HepG2 (cell line): ENCODE measurements around the gene OR4E1. TPM values are rescaled to one million over a fixed set of nuclear protein-coding genes. Genes with fewer than 3 reads are reported as not detected.

Experiments used
- ATAC-seq: fragments of 200-7000 bp; cut with Tn5 transposase; 3 replicates; pipeline ENCODE4 v1.9.1; 2020; ENCODE audit warnings: mild to moderate bottlenecking, moderate library complexity
- BruUV-seq: library from RNA; stranded (reverse); fragments of 400-500 nt; replicated peaks from 2 replicates; lab custom pipeline; 2021; lab: Mats Ljungman, UMichigan
- CTCF ChIA-PET: fragments of 300-600 bp; formaldehyde crosslinking; extraction: SDS; loops from one replicate; lab custom pipeline; 2021; ENCODE audit warnings: low total read pairs, inconsistent platforms, low intra/inter-chr PET ratio; lab: Yijun Ruan, JAX
- POLR2A ChIA-PET: fragments of 350-600 bp; sonication (Branson Sonifier 250); formaldehyde crosslinking; loops from one replicate; lab custom pipeline; 2020; ENCODE audit warnings: antibody characterized with exemption, inconsistent platforms; lab: Yijun Ruan, JAX
- DNase-seq: peaks from one replicate; pipeline ENCODE4 v3.0.0-alpha.2; 2015; ENCODE audit warnings: low spot score
- FAIRE-seq: peaks from 3 replicates; lab custom pipeline; 2011; peaks lifted over from hg19 to GRCh38; lab: Jason Lieb, UNC
- H2AFZ ChIP-seq: one replicate; pipeline ENCODE4 v1.6.1; 2011; ENCODE audit warnings: low read length, inconsistent platforms
- H3K27ac ChIP-seq: fragments of 300-600 bp; 3 replicates; pipeline ENCODE4 v1.8.0; 2011; ENCODE audit warnings: mixed run types, mild to moderate bottlenecking, mixed read lengths, low read length, inconsistent platforms; ENCODE audit not compliant: insufficient read depth; ENCODE audit errors: extremely low read length
- H3K27me3 ChIP-seq, 2 experiments: fragments of 200-600 bp in 1 of 2; 2 replicates in 1 of 2; 3 replicates in 1 of 2; pipeline versions ENCODE4 v1.6.0 to v1.8.0; 2011; ENCODE audit warnings: low read length in 2 of 2, mild to moderate bottlenecking in 2 of 2, moderate library complexity in 2 of 2, inconsistent platforms in 1 of 2; ENCODE audit not compliant: insufficient read depth in 2 of 2, control insufficient read depth in 1 of 2
- H3K36me3 ChIP-seq, 2 experiments: fragments of 200-600 bp in 1 of 2; replicated peaks in 1 of 2; 2 replicates in 1 of 2; 3 replicates in 1 of 2; pipeline versions ENCODE4 v1.5.1 to v1.8.0; 2011; ENCODE audit warnings: low read length in 2 of 2, inconsistent platforms in 1 of 2; ENCODE audit not compliant: insufficient read depth in 2 of 2, control insufficient read depth in 1 of 2
- H3K4me1 ChIP-seq: 2 replicates; pipeline ENCODE4 v1.5.1; 2012; ENCODE audit warnings: low read length, inconsistent platforms; ENCODE audit not compliant: insufficient read depth
- H3K4me2 ChIP-seq: 2 replicates; pipeline ENCODE4 v1.6.0; 2011; ENCODE audit warnings: low read depth, low read length, inconsistent platforms
- H3K4me3 ChIP-seq, 3 experiments: fragments of 200-600 bp in 1 of 3; sonication (generic), shearing (Covaris generic) in 1 of 3; replicated peaks in 1 of 3; 2 replicates each; pipeline ENCODE4 v1.5.1; 2011 to 2016; ENCODE audit warnings: low read length in 3 of 3, inconsistent platforms in 2 of 3, low read depth in 2 of 3, mild to moderate bottlenecking in 2 of 3, control low read depth in 1 of 3, mixed read lengths in 1 of 3; ENCODE audit not compliant: insufficient read depth in 1 of 3
- H3K79me2 ChIP-seq: one replicate; pipeline ENCODE4 v1.6.1; 2011; ENCODE audit warnings: low read length, inconsistent platforms; ENCODE audit not compliant: insufficient read depth
- H3K9ac ChIP-seq: 2 replicates; pipeline ENCODE4 v1.6.0; 2011; ENCODE audit warnings: mild to moderate bottlenecking, low read depth, low read length, inconsistent platforms; ENCODE audit not compliant: insufficient read depth
- H3K9me3 ChIP-seq: 2 replicates; pipeline ENCODE4 v1.5.1; 2012; ENCODE audit warnings: mild to moderate bottlenecking, low read length
- H4K20me1 ChIP-seq: 2 replicates; pipeline ENCODE4 v1.6.0; 2011; ENCODE audit warnings: inconsistent platforms, mild to moderate bottlenecking, low read length, moderate library complexity; ENCODE audit not compliant: insufficient read depth
- EED ChIP-seq: sonication (generic); formaldehyde crosslinking; IDR thresholded peaks from 2 replicates; pipeline ENCODE4 v1.5.0; 2020; ENCODE audit warnings: mild to moderate bottlenecking, missing genetic modification reagents
- ISX ChIP-seq: sonication (generic); formaldehyde crosslinking; conservative IDR thresholded peaks from 2 replicates; pipeline ENCODE4 v1.5.0; 2020; ENCODE audit warnings: missing genetic modification reagents
- NFE2L1 ChIP-seq: sonication (generic); formaldehyde crosslinking; IDR thresholded peaks from 2 replicates; pipeline ENCODE4 v1.4.0; 2020; ENCODE audit warnings: missing genetic modification reagents, mild to moderate bottlenecking, borderline replicate concordance
- NFYC ChIP-seq: IDR thresholded peaks from 2 replicates; pipeline ENCODE4 v1.6.1; 2016; ENCODE audit warnings: missing genetic modification reagents, missing compliant biosample characterization
- PHB2 ChIP-seq: fragments of 450-650 bp; IDR thresholded peaks from 2 replicates; pipeline ENCODE4 v1.6.1; 2018; ENCODE audit not compliant: partially characterized antibody
- PRMT3 ChIP-seq: sonication (generic); formaldehyde crosslinking; IDR thresholded peaks from 2 replicates; pipeline ENCODE4 v1.8.1; 2022; ENCODE audit warnings: low read depth, mild to moderate bottlenecking, moderate library complexity, missing genetic modification reagents, borderline replicate concordance
- ZFP37 ChIP-seq: sonication (generic); formaldehyde crosslinking; IDR thresholded peaks from 2 replicates; pipeline ENCODE4 v1.4.0; 2020; ENCODE audit warnings: missing genetic modification reagents, borderline replicate concordance
- ZMAT3 ChIP-seq: sonication (generic); formaldehyde crosslinking; conservative IDR thresholded peaks from 2 replicates; pipeline ENCODE4 v1.7.0; 2021; ENCODE audit warnings: missing genetic modification reagents
- ZNF382 ChIP-seq: sonication (generic); formaldehyde crosslinking; IDR thresholded peaks from 2 replicates; pipeline ENCODE4 v1.5.0; 2020; ENCODE audit warnings: missing genetic modification reagents, mild to moderate bottlenecking, borderline replicate concordance
- ZNF768 ChIP-seq: sonication (generic); formaldehyde crosslinking; IDR thresholded peaks from 2 replicates; pipeline ENCODE4 v1.4.0; 2020; ENCODE audit warnings: missing genetic modification reagents
- WGBS: methylation state at CpG from one replicate; pipeline ENCODE4 v1.1.6; 2017; ENCODE audit warnings: low lambda C conversion rate; 5-methylcytosine and 5-hydroxymethylcytosine counted together
- in situ Hi-C: cut with HindIII; loops from 2 replicates; pipeline ENCODE4 v1.10.0; 2017; ENCODE audit warnings: low pct_unique_long_range_greater_than_20kb; ENCODE audit not compliant: extremely low pct_ligation_motif_present
- intact Hi-C: fragments of 100-400 bp; cut with micrococcal nuclease; formaldehyde crosslinking; loops from one replicate; pipeline ENCODE4 v1.10.0; 2022; ENCODE audit not compliant: unreplicated experiment
- polyA plus RNA-seq, 8 experiments: library from polyadenylated mRNA; depleted of rRNA in 3 of 8; stranded (reverse) in 7 of 8; unstranded in 1 of 8; fragments of >200 nt; fragmentation: Illumina TruSeq in 4 of 8; extraction: Trizol in 4 of 8; gene quantifications; 2 replicates each; pipeline versions ENCODE4 v1.2.1 to v1.2.3, GENCODE V29; 2011 to 2016; ENCODE audit warnings: low read depth in 4 of 8, missing spikeins in 1 of 8, mixed read lengths in 1 of 8; ENCODE audit not compliant: insufficient read depth in 1 of 8
- total RNA-seq, 5 experiments: library from RNA; depleted of rRNA; stranded (reverse); fragments of >200 nt; fragmentation: Illumina TruSeq; extraction: Trizol; gene quantifications; 2 replicates each; pipeline ENCODE4 v1.2.3, GENCODE V29; 2016; ENCODE audit warnings: low read depth in 1 of 5
- TF ChIP-seq, protein P1 (sequence below): sonication (generic); formaldehyde crosslinking; IDR thresholded peaks from 2 replicates; pipeline ENCODE4 v1.4.0; 2020; ENCODE audit warnings: mild to moderate bottlenecking, missing genetic modification reagents
- TF ChIP-seq, protein P2 (sequence below): sonication (generic); formaldehyde crosslinking; IDR thresholded peaks from 2 replicates; pipeline ENCODE4 v1.4.0; 2020; ENCODE audit warnings: missing genetic modification reagents, borderline replicate concordance
- TF ChIP-seq, protein P3 (sequence below): sonication (generic); formaldehyde crosslinking; IDR thresholded peaks from 2 replicates; pipeline ENCODE4 v1.4.0; 2020; ENCODE audit warnings: missing genetic modification reagents
- TF ChIP-seq, protein P4 (sequence below): sonication (generic); formaldehyde crosslinking; conservative IDR thresholded peaks from 2 replicates; pipeline ENCODE4 v1.4.0; 2020; ENCODE audit warnings: missing genetic modification reagents

Gene OR4E1
- total and polyA plus RNA-seq, 2 of the 13 experiments (the other 11 are each of a cell fraction or from before 2014, with no cell fraction given), result not detected

DNA sequence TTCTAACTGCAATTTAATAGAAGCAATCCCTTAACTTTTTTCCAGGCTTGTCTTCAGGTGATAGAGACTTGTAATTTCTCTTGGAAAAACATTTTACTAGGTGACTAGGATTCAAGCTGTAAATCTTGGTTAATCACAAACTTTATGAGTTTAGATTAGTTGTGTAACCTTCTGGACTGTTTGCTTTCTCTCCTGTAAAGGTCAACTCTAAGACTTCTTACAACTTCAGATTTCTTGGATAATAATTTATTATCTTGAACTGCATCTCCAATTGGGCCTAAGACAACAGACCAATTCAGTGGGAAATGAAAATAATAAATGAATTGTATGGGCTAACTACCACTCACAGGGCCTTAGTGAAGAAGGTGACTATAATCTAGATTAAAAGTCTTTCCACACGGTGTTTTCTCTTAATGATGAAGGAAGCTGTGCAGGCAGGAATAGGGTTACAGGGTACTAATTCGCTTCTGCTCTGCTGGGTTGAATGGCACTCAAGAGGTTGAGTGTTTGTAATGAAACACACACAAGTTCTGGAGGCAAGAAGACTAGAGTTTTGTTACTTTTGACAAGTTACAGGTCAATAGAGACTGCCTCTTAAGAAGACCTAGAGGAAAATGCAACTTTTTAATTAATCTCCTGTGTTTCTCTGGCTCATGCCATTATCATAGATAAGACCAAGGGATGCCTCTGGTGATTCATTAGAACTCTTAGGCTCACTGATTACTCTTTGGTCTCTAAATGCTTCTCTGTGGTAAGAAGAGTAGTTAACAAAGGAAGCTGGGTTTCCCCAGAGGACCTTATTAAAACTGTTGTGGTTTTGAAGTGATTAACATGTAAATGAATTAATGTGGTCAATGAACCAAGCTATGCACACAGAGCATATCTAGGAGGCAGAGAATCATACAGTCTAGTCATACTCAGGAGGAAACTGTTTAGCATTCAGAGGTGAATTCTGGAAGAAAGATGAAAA, 30.0 kb upstream of the OR4E1 start:
- Histone ChIP-seq H3K4me1 (no peaks in the 10 kb centered on the region), H3K27ac (no peak overlapping the region), H3K9ac (no peak overlapping the region), H2AFZ (no peak overlapping the region), H3K4me3 (no peak overlapping the region), H3K79me2 (no peaks in the 10 kb centered on the region), H3K27me3 (no peaks in the 10 kb centered on the region), H4K20me1 (no peaks in the 10 kb centered on the region), H3K36me3 (no peaks in the 10 kb centered on the region), H3K4me2 (no peak overlapping the region), H3K9me3 (no peaks in the 10 kb centered on the region)
- FAIRE-seq (no peak), DNase-seq (no peak), ATAC-seq (no peak)
- in situ Hi-C loops, result loop anchor here (25.0 kb wide), 1 partner anchor 91 kb away; no protein-coding TSS in a partner anchor
- BruUV-seq, result no TSS peak
- CTCF ChIA-PET, result no interaction called here
- intact Hi-C loops, result no loop called here
- POLR2A ChIA-PET, result no interaction called here
- WGBS, result 1% methylated on average over 2 of the region's 2 CpGs
- TF ChIP-seq, protein P1, sequence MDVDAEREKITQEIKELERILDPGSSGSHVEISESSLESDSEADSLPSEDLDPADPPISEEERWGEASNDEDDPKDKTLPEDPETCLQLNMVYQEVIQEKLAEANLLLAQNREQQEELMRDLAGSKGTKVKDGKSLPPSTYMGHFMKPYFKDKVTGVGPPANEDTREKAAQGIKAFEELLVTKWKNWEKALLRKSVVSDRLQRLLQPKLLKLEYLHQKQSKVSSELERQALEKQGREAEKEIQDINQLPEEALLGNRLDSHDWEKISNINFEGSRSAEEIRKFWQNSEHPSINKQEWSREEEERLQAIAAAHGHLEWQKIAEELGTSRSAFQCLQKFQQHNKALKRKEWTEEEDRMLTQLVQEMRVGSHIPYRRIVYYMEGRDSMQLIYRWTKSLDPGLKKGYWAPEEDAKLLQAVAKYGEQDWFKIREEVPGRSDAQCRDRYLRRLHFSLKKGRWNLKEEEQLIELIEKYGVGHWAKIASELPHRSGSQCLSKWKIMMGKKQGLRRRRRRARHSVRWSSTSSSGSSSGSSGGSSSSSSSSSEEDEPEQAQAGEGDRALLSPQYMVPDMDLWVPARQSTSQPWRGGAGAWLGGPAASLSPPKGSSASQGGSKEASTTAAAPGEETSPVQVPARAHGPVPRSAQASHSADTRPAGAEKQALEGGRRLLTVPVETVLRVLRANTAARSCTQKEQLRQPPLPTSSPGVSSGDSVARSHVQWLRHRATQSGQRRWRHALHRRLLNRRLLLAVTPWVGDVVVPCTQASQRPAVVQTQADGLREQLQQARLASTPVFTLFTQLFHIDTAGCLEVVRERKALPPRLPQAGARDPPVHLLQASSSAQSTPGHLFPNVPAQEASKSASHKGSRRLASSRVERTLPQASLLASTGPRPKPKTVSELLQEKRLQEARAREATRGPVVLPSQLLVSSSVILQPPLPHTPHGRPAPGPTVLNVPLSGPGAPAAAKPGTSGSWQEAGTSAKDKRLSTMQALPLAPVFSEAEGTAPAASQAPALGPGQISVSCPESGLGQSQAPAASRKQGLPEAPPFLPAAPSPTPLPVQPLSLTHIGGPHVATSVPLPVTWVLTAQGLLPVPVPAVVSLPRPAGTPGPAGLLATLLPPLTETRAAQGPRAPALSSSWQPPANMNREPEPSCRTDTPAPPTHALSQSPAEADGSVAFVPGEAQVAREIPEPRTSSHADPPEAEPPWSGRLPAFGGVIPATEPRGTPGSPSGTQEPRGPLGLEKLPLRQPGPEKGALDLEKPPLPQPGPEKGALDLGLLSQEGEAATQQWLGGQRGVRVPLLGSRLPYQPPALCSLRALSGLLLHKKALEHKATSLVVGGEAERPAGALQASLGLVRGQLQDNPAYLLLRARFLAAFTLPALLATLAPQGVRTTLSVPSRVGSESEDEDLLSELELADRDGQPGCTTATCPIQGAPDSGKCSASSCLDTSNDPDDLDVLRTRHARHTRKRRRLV (CRISPR knock-in tag), result no peak
- no peak for TF ChIP-seq PRMT3 (CRISPR knock-in tag)
- TF ChIP-seq, protein P2, sequence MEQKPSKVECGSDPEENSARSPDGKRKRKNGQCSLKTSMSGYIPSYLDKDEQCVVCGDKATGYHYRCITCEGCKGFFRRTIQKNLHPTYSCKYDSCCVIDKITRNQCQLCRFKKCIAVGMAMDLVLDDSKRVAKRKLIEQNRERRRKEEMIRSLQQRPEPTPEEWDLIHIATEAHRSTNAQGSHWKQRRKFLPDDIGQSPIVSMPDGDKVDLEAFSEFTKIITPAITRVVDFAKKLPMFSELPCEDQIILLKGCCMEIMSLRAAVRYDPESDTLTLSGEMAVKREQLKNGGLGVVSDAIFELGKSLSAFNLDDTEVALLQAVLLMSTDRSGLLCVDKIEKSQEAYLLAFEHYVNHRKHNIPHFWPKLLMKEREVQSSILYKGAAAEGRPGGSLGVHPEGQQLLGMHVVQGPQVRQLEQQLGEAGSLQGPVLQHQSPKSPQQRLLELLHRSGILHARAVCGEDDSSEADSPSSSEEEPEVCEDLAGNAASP, result no peak
- TF ChIP-seq ZFP37 (CRISPR knock-in tag), result no peak
- no peak for TF ChIP-seq PHB2
- no peak for TF ChIP-seq NFYC (CRISPR knock-in tag)
- TF ChIP-seq, protein P3, sequence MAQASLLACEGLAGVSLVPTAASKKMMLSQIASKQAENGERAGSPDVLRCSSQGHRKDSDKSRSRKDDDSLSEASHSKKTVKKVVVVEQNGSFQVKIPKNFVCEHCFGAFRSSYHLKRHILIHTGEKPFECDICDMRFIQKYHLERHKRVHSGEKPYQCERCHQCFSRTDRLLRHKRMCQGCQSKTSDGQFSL (CRISPR knock-in tag), result no peak
- no peak for TF ChIP-seq NFE2L1
- no peak for TF ChIP-seq ZMAT3 (CRISPR knock-in tag)
- TF ChIP-seq ZNF768 (CRISPR knock-in tag), result no peak
- TF ChIP-seq ZNF382 (CRISPR knock-in tag), result no peak
- no peak for TF ChIP-seq ISX (CRISPR knock-in tag)
- TF ChIP-seq, protein P4, sequence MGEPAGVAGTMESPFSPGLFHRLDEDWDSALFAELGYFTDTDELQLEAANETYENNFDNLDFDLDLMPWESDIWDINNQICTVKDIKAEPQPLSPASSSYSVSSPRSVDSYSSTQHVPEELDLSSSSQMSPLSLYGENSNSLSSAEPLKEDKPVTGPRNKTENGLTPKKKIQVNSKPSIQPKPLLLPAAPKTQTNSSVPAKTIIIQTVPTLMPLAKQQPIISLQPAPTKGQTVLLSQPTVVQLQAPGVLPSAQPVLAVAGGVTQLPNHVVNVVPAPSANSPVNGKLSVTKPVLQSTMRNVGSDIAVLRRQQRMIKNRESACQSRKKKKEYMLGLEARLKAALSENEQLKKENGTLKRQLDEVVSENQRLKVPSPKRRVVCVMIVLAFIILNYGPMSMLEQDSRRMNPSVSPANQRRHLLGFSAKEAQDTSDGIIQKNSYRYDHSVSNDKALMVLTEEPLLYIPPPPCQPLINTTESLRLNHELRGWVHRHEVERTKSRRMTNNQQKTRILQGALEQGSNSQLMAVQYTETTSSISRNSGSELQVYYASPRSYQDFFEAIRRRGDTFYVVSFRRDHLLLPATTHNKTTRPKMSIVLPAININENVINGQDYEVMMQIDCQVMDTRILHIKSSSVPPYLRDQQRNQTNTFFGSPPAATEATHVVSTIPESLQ, result no peak
- no peak for TF ChIP-seq EED (CRISPR knock-in tag)
